HG03045 (cell line): ENCODE data around the gene GSN.

ENCODE experiments used
- ATAC-seq: cut with Tn5 transposase; IDR thresholded peaks from one replicate; pipeline ENCODE4 v1.9.1; 2021; ENCODE audit warnings: mild to moderate bottlenecking, moderate library complexity; ENCODE audit not compliant: unreplicated experiment

GSN gene

DNA sequence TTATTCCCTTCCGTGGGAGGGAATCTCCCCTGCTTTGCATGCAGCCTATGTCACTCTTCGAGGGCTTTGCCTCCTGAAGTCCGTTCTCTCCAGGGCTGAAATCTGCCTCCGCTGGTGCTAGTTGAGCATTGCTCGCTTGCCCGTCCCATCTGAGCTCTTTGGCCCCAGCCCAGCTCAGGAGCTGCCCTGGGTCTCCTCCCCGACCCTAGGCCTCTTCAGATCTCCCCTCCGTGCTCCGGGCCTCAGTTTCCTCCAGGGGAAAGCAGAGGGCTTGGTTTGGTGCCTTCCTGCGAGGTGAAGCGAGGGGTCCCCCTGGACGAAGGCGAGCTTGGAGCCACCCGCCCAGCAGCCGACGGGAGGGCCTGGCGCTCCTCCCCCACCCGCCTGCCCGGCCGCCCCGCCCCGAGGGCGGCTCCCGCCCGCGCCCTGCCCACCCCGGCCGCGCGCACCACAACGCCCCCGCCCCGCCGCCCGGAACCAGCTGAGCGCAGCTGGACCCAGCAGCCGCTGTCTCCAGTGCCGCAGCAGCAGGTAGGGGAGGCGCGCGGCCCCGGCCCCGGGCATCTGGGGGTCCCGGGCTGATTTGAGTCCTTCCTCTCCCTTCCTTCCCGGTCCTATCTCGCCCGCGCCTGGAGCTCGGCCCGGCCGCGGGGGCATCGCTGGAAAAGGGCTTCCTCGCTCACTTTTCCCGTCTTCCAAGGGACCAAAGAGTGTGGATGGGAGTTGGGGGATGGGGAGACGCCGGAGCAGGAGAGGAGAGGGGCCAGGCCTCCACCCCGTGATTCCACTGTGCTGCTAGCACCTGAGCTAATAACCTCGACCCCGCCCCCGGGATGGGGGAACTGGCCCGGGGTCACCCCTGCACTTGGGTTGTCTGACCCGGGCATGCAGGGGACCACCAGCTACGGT lies at the start of gene GSN:
TSS of gene GSN (plus strand) at position 474 of the 909 bp plus-strand sequence. CDS start 33,810 bp downstream, outside the sequence.
- ATAC-seq = peak; percentile 87

DNA sequence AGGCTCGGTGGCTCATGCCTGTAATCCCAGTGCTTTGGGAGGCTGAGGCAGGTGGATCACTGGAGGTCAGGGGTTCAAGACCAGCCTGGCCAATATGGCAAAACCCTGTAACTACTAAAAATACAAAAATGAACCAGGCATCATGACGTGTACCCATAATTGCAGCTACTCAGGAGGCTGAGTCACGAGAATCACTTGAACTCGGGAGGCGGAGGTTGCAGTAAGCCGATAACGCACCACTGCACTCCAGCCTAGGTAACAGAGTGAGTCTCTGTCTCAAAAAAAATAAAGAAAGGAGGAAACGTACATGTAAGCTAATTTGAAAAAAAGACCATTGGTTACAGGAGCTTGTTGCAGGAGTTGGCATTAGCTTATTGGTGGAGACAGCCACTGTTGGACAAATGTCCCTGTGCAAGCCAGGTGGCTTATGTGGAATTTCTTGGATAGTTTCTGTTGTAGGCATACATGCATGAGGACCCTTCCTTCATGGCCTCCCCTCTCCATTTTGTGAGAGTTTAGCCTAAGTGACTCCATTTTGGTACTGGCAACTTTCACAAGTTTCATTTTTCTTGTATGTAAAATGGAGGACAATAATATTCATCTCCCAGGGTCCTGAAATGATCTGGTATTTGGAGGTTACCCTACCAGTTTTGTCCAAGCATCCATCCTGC lies 49.5 kb upstream of the GSN start:
- no peak for ATAC-seq

DNA sequence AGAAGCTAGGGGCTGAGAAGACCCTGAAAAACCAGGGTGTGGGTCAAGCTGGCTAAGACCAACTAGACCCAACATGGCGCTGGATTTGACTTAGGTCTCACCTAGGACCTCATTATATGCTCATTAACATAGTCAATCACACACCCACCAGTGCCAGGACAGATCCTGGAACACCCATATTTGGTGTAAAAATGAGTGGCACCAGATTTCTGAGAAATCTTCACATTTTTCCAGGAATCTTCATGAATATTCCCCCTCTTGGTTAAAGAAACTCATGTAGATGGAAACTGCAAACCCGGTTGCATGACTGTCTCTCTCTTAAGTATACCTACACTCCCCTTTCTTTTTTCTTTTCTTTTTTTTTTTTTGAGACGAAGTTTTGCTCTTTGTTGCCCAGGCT lies 48.4 kb upstream of the GSN start:
- ATAC-seq = no peak

DNA sequence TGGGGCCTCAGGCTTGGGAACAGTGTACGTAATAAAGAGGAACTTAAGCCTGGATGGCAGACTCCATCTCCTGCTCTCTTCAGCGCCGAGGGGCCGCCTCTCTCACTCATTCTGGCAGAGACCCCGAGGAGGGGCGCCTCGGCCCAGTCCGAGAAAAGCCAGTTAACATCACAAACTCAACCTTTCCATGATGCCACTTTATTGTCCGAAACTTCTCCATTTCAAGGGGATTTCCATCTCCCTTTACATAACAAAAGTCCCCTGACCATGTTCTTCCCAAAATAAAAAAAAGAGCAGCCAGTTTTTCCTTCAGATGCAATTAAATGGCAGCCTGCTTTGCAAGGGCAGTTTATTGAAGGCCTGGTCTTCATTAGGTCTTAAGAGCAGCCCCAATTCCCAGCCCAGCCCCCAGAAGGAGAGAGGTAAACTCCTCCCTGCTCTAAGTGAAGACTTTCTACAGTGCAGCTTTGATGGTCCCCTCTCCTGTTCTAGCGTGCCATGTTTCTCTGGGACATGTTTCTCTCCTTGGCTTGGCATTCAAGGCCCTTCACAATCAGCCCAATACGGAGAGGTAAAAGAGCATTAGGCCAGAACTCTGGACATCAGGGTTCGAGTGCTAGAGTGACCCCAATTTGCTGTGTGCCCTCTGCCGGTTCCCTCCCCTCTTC lies 46.8 kb upstream of the GSN start:
- no peak for ATAC-seq

DNA sequence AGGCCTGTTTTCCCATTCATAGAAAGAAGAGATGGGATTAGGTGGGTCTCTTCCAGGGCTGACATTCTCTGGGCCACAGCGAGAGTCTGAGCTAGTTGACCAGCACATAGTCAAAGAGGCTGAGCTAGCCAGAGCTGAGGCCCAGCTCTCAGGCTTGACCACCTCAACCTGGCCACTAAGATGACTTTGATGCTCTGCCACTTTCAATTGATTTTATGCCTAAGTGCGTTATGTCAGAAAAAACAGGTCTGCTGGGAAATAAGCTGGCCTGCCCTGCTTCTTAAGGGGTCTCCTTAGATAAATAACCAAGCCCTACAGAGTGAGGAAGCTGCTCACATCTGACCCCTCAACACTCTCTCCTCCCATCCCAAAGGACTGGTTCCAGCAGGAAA lies 46.3 kb upstream of the GSN start:
- no peak for ATAC-seq

DNA sequence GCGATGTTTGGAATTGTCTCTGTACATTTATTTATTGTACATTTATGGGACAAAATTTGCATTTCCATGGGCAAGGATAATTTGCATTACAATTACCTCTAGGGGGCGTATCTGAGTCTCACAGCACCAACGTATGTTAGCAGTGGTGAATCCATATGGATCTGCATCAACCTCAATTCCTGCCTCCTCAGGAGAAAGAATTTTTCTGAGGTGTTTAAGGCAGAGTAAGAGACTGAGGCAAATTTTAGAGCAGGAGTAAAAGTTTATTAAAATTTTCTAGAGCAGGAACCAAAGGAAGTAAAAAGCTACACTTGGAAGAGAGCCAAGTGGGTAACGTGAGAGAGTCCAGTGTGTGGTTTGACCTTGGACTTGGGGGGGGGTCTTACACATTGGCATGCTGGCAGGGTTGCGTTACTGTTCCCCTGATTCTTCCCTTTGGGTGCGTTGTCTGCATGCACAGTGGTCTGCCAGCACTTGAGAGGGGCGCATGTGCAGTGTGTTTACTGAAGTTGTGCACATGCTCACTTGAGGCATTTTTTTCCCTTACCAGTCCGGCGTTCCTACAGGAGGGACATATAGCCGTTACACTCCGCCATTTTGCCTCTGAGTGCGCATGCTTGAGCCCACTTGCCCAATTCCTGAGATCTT lies 45.3 kb upstream of the GSN start:
- no peak for ATAC-seq

DNA sequence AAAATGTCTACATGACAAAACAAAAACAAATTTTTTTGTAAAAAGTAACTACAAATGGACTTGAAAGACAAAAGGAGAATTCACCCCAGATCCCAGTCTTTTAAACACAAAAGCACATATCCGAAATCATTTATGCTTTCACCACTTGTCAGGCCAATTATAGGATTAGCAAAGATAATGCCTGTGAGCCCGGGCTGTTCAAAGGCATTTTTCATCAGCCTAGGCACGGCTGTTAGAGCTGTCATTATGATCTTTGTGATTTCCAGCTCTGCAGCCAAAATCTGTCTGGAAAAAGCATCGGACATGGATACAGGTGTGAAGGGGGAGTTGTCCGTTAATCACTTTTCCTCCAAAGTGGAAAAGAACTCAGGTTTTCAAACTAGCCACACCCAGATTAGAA lies 42.7 kb upstream of the GSN start:
- ATAC-seq = no peak

DNA sequence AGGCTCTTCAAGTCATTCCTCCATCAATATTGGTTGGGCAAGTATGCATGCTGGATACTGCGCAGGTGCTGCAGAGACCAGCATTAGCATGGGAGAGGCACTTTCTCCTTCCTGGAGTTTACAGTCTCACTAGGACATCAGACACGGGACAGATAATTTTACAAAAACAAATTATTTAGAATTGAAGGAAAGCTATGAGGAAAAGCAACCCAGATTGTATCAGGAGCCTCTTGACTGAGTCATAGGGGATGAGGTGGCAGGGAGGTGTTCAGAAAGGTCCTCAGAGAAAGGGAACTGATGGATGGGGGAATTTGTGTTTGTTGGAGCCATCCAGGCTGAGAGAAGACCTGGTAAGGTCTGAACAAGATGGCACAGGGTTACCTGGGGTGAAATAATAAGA lies 41.8 kb upstream of the GSN start:
- ATAC-seq = no peak

DNA sequence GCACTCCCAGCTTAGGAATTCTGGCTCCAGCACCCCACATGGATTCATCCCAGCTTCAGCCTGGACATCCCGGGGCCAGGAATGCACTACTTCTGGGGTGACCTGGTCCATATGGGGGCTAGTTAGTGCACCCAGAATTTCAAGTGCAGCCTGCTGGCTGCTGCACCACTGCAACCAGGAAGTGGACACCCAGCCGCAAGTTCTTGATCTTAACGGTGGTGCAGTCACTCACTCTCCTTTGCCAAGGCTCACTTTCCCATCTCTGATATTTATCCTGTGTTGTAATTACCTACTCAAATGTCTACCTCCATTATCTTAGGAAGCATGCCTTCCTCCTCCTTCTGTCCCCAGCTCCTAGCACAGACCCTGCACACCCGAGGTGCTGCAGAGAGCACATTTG lies 40.1 kb upstream of the GSN start:
- ATAC-seq = no peak

DNA sequence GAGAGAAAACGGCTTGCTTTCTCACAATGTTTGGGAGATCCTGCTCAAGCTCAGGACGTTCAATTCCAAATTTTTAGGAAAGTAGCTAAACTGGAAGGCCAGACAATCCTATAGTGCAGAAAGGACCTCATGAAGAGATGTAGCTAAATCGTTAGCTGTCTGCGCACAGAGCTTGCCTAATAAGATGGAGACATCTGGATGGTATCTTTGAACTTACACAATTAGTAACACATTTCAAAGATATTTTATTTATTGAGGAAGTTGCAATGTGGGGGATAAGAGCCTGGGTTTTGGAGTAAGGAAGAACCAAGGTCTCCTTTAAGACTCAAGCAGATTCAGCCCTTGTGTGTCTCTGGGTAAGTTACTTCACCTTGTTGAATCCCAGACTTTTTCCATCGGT lies 37.7 kb upstream of the GSN start:
- no peak for ATAC-seq

DNA sequence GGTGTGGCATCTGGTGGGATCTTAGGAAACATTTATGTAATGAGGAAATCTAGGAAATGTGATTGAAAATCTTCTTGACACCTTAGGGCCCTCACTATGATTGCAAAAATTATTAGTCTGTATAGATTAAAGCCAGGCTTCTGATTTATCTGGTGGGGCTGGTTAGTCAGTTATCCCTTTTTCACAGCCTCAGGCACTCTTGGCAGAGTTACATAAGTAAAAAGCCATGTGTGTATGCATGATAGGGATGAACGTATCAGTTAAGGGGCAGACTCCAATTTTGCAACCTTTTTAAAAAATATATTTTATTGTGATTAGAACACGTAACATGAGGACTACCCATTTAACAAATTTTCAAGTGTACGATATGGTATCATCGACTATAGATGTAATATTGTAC lies 35.7 kb upstream of the GSN start:
- no peak for ATAC-seq

DNA sequence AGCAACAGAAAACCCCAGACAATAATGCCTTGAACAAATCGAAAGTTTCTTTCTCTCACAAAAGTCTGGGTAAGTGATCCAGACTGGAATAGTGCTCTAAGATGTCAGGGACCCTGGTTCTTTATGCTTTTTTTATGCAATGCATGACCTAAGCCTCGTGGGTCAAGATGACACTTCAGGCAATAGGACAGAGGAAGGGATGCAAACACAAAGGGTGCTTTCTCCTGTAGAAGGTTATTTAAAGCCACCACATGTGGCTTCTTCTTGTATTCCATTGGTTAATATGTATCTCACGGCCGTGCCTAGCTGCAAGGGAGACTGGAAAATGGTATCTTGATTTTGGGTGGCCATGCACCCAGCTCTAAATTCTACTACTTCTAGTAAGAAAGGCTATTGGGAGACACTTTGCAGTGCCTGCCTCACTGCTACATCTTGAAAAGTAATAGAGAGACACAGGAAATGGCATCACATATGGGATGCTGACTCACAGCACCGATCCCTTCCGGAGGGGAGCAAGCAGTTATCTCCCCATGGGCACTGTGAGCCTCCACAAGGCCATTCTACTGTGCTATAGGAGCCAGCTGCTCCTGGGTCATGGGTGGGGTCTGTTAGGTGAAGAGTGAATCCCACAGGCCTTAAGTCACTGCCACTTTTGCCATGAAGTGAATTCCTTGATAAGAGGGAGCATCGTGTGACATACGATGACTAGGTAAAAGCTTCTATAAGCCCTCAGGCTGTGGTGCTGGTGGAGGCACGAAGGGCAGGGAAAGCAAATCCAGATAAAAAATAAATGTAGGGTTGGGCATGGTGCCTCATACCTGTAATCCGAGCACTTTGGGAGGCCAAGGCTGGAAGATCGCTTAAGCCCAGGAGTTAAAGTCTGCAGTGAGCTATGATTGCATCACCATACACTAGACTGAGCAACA lies 33.8 kb upstream of the GSN start:
- ATAC-seq = no peak

DNA sequence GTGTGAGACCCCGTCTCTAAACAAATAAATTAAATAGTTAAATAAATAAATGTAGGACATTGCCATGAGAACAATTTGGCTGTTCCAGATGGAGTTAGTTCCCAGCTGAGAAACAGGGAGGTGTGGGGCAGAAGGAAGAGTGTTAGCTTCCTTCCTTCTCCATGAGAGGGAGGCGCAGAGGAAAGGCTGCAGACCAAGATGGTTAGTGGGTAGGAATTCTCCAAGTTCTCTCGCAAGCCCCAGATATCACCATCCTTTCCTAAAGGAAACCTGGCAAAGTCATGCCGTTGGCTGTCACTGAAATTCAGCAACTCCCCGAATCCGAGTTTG lies 33.2 kb upstream of the GSN start:
- no peak for ATAC-seq

DNA sequence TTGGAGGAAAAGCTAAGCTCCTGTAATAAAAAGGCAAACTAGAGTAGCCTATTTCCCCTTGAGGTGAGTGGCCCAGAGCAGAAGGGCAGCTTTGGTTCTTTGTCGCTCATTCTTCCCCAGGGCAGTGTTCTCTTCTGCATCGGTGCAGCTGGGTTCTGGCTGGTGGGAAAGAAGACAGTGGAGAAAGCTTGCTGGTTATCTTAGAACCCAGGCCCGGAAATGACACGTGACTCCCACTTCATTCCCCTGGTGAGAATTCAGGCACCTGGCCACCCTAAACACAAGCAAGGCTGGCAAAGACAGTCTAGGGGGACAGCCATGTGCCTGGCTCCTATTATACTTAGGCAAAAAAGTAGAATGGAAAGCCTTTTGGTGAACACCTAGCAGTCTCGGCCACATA lies 32.5 kb upstream of the GSN start:
- ATAC-seq = no peak

DNA sequence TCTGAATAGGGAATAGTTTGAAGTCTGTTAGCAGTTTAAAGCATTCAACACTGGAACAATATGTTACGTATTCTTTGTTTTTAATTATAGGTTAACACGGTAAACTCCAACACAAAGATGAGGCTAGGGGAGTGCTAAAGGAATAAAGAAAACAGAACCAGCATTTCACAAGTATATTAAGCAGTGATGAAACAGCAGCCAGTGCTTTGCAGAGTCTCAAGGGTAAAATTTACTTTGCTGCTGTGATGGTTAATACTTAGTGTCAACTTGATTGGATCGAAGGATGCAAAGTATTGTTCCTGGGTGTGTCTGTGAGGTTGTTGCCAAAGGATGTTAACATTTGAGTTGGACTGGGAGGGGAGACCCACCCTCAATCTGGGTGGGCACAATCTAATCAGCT lies 30.0 kb upstream of the GSN start:
- no peak for ATAC-seq

DNA sequence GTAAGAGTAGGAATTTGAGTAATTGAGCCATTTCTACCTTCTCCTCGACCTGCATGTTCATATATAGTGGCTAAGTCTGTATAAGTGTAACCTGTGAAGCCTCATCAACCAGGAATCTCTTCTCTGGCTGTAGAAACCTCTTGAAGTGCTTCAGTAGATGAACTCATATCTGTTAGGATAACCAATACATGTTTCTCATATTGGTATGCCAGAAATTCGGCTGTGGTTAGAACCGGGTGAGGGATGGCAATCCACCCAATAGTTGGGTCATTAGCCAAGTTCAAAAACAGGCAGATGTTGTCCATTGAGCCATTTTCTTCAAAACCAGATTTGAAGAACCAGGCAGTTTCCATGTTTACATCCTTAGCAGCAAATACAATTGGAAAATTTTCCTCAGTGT lies 28.9 kb upstream of the GSN start:
- no peak for ATAC-seq

DNA sequence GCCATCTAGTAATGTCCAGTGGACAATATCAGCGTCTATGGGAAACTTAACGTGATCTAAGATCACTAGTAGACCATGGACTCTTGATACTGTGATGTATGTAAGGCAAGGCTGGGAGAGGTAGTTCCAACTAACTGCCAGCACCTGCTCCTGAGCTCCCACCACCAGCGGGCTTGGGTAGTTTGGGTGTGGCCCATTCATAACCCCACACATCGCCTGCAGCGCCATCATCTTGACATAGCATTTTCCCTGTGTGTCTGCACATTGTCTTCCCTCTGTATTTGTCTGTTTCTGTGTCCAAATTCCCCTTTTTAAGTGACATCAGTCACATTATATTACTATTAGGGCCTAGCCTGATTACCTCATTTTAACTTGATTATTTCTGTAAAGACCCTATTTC lies 28.1 kb upstream of the GSN start:
- ATAC-seq = no peak

DNA sequence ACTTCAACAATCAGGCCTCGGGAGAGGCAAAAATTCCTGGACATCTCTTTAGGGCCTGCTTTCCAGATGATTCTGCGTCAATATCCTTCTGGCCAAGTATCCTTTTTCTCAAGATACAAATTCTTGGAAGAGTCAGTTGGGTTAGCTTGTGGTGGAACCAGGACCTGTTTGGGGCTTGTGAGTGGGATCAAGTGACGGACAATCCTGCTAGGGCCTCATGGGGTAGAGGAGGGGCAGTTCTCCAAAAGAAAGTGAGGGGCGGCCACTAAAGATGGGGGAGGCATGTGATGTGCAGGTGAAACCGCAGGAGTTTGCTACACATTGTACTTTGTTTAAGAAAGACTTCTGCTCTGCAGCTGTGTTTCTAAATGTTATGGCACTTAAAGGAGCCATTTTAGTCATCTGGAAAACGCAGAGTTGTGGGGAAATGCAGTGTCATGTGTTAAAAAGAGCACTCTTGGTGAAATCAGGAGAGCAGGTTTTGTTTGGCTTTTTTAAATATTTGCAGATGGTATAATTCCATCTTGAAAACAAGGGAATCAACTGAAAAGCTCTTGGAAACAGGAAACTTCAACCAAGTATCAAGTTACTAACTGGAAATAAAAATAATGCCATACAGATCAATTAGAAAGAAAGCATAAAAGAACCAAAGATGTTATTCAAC lies 27.4 kb upstream of the GSN start:
- ATAC-seq = no peak

DNA sequence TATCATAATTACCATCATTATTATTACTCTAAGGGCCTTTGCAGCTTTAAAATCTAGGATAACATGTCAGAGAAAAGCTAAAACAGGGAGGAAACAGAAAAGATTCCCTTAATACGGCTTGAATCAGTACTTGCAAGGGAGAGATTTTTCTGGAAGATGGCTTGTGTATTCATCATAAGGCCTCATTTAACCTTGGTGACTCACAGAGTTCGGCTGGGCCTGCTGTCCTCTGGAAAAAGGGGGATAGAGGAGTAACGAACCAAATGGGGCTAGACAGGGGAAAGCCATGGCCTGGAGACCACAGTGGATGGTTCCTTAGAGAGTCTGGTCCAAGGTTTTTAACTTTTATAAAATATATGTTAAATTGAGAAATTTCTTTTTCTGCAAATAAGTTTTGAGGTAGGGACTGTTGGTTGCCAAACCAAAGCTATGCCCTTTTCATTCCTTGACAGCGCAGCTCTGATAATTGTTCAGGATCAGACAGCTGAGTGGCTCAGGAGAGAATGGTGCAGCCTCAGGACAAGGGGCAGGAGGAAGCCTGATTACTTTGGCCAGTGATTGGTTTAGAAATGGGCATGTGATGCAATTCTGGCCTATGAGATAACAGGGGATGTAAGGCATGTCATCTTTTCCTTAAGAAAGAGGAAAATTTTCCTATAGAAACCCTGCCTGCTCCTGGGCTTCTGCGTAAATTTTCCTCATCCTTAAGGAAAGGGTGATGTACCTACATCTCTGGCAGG lies 25.6 kb upstream of the GSN start:
- no peak for ATAC-seq
